ENCODE measurements around the gene RPGRIP1L. TPM values are rescaled to one million over a fixed set of nuclear protein-coding genes. Genes with fewer than 3 reads are reported as not detected.

Gene RPGRIP1L
- total RNA-seq, 1 experiment from 2014 or later: 9.8 TPM

DNA sequence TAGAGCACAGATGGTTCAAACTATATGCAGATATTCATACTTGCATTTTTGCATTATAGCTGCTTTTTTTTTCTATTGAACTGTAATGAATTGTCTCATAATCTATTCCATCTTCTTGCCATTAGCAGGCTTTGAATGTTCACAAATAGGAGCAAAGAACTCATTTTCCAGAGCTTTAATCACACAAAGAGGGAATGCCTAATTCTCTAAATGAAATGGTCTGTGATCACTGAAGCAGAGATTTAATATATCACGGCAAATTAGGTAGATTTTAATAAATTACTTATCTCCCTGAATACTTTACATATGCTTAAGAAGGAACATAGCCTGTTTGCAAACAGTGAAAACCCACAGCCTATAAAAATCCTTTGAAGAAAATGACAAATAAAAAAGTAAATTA, 103.0 kb downstream of the RPGRIP1L start:
- CTCF ChIA-PET: no interaction called here
- Mint-ChIP-seq H3K4me1 (no peaks in the 10 kb centered on the region), H3K9me3 (peaks cover 5% of the 10 kb centered on the region), H3K4me3 (no peak overlapping the region), H3K27ac (no peak overlapping the region), H3K36me3 (peaks cover 3% of the 10 kb centered on the region; the same call in 1 of the 2 replicates), H3K27me3 (ENCODE audit: low read depth) (no peaks in the 10 kb centered on the region)
- TF ChIP-seq ELF4 (CRISPR knock-in tag; IDR thresholded peaks at IDR 0.05; ENCODE audit: low read depth) (no peak), E2F4 (CRISPR knock-in tag; IDR thresholded peaks at IDR 0.05; ENCODE audit: borderline replicate concordance, low read depth) (no peak), ATF3 (CRISPR knock-in tag; conservative IDR thresholded peaks at IDR 0.05) (no peak)
- TF ChIP-seq, protein P1, sequence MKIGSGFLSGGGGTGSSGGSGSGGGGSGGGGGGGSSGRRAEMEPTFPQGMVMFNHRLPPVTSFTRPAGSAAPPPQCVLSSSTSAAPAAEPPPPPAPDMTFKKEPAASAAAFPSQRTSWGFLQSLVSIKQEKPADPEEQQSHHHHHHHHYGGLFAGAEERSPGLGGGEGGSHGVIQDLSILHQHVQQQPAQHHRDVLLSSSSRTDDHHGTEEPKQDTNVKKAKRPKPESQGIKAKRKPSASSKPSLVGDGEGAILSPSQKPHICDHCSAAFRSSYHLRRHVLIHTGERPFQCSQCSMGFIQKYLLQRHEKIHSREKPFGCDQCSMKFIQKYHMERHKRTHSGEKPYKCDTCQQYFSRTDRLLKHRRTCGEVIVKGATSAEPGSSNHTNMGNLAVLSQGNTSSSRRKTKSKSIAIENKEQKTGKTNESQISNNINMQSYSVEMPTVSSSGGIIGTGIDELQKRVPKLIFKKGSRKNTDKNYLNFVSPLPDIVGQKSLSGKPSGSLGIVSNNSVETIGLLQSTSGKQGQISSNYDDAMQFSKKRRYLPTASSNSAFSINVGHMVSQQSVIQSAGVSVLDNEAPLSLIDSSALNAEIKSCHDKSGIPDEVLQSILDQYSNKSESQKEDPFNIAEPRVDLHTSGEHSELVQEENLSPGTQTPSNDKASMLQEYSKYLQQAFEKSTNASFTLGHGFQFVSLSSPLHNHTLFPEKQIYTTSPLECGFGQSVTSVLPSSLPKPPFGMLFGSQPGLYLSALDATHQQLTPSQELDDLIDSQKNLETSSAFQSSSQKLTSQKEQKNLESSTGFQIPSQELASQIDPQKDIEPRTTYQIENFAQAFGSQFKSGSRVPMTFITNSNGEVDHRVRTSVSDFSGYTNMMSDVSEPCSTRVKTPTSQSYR (CRISPR knock-in tag; IDR thresholded peaks at IDR 0.05): no peak
- no peak for ATAC-seq
- no peak for DNase-seq (ENCODE audit: low spot score)
- POLR2A ChIA-PET: no interaction called here

GRCh38 chr16:53600126-53600525, 103.5 kb downstream of the RPGRIP1L start:
- Mint-ChIP-seq H3K4me3 (no peak overlapping the region), H3K9me3 (peaks cover 10% of the 10 kb centered on the region), H3K36me3 (peaks cover 7% of the 10 kb centered on the region), H3K27me3 (ENCODE audit: low read depth) (no peaks in the 10 kb centered on the region), H3K27ac (no peak overlapping the region), H3K4me1 (no peaks in the 10 kb centered on the region)
- DNase-seq (ENCODE audit: low spot score) (no peak), ATAC-seq (no peak)
- TF ChIP-seq MYBL2 (CRISPR knock-in tag; IDR thresholded peaks at IDR 0.05): no peak
- no peak for TF ChIP-seq NFYB (CRISPR knock-in tag; conservative IDR thresholded peaks at IDR 0.05; ENCODE audit: low read depth)
- no peak for TF ChIP-seq KAT7 (CRISPR knock-in tag; IDR thresholded peaks at IDR 0.05; ENCODE audit: borderline replicate concordance)
- TF ChIP-seq ZNF423 (CRISPR knock-in tag; IDR thresholded peaks at IDR 0.05): no peak
- no peak for TF ChIP-seq NFE2L1 (CRISPR knock-in tag; IDR thresholded peaks at IDR 0.05)
- ChIA-PET POLR2A (no interaction called here), CTCF (no interaction called here)

- ChIA-PET CTCF (no interaction called here), POLR2A (no interaction called here)
- H3K27ac Mint-ChIP-seq: no peak overlapping the region
- peaks cover 10% of the 10 kb centered on the region for H3K36me3 Mint-ChIP-seq
- no peaks in the 10 kb centered on the region for H3K4me1 Mint-ChIP-seq
- DNase-seq (ENCODE audit: low spot score) (no peak), ATAC-seq (no peak)
- H3K4me3 Mint-ChIP-seq: no peak overlapping the region
- no peaks in the 10 kb centered on the region for H3K27me3 Mint-ChIP-seq (ENCODE audit: low read depth)
- H3K9me3 Mint-ChIP-seq: peaks cover 16% of the 10 kb centered on the region
- TF ChIP-seq FOXJ3 (CRISPR knock-in tag; IDR thresholded peaks at IDR 0.05; ENCODE audit: borderline replicate concordance) (no peak), CREM (CRISPR knock-in tag; IDR thresholded peaks at IDR 0.05) (no peak), GTF2I (CRISPR knock-in tag; conservative IDR thresholded peaks at IDR 0.05) (no peak), ZMAT4 (CRISPR knock-in tag; IDR thresholded peaks at IDR 0.05) (no peak), SOX15 (CRISPR knock-in tag; IDR thresholded peaks at IDR 0.05) (no peak), GRHL2 (CRISPR knock-in tag; IDR thresholded peaks at IDR 0.05; ENCODE audit: insufficient replicate concordance, severe bottlenecking) (no peak), USF2 (CRISPR knock-in tag; IDR thresholded peaks at IDR 0.05) (no peak), NR1H2 (CRISPR knock-in tag; IDR thresholded peaks at IDR 0.05) (no peak), MXD4 (CRISPR knock-in tag; IDR thresholded peaks at IDR 0.05; ENCODE audit: borderline replicate concordance) (no peak), JAZF1 (CRISPR knock-in tag; IDR thresholded peaks at IDR 0.05) (no peak), NFYB (CRISPR knock-in tag; conservative IDR thresholded peaks at IDR 0.05; ENCODE audit: low read depth) (no peak)
- TF ChIP-seq, protein P2, sequence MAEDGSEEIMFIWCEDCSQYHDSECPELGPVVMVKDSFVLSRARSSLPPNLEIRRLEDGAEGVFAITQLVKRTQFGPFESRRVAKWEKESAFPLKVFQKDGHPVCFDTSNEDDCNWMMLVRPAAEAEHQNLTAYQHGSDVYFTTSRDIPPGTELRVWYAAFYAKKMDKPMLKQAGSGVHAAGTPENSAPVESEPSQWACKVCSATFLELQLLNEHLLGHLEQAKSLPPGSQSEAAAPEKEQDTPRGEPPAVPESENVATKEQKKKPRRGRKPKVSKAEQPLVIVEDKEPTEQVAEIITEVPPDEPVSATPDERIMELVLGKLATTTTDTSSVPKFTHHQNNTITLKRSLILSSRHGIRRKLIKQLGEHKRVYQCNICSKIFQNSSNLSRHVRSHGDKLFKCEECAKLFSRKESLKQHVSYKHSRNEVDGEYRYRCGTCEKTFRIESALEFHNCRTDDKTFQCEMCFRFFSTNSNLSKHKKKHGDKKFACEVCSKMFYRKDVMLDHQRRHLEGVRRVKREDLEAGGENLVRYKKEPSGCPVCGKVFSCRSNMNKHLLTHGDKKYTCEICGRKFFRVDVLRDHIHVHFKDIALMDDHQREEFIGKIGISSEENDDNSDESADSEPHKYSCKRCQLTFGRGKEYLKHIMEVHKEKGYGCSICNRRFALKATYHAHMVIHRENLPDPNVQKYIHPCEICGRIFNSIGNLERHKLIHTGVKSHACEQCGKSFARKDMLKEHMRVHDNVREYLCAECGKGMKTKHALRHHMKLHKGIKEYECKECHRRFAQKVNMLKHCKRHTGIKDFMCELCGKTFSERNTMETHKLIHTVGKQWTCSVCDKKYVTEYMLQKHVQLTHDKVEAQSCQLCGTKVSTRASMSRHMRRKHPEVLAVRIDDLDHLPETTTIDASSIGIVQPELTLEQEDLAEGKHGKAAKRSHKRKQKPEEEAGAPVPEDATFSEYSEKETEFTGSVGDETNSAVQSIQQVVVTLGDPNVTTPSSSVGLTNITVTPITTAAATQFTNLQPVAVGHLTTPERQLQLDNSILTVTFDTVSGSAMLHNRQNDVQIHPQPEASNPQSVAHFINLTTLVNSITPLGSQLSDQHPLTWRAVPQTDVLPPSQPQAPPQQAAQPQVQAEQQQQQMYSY (CRISPR knock-in tag; IDR thresholded peaks at IDR 0.05): no peak
Observed at GRCh38 chr16:53599548-53599947, 104.1 kb downstream of the RPGRIP1L start.

All from WTC11 (cell line).